H54 (cell line): ENCODE measurements around the gene ENOX1.

ENCODE experiments used
- DNase-seq: peaks from one replicate; pipeline ENCODE4 v3.0.0; 2011; ENCODE audit warnings: low spot score, mixed read lengths; ENCODE audit not compliant: insufficient read length
- FAIRE-seq: peaks from 3 replicates; lab custom pipeline; 2011; peaks lifted over from hg19 to GRCh38; lab: Jason Lieb, UNC
- POLR2A ChIP-seq: IDR thresholded peaks from 2 replicates; pipeline ENCODE4 v1.6.1; 2011; ENCODE audit warnings: low read depth, mild to moderate bottlenecking, low read length

Gene ENOX1

DNA sequence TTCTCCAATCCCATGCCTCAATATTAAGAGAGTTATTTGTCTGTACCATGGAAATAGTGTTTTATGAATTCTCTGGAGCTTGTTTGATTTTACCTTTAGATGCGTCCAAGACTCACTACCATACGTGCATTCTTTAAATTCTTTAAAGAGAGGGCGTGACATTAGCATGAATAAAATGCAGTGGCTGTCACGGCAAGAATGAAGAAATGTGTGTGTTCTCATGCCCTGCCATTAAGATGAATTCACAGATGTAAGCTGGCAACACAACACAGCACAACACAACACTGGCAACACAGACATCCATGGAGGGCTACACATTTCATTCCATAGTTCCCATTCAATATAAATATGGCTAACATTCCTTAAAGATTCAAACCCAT lies 213.4 kb downstream of the ENOX1 start:
- no peak for FAIRE-seq
- TF ChIP-seq POLR2A = no peak
- no peak for DNase-seq

GRCh38 chr13:43572656-43573360 lies 214.0 kb downstream of the ENOX1 start:
- no peak for FAIRE-seq
- no peak for DNase-seq
- TF ChIP-seq POLR2A = no peak

DNA sequence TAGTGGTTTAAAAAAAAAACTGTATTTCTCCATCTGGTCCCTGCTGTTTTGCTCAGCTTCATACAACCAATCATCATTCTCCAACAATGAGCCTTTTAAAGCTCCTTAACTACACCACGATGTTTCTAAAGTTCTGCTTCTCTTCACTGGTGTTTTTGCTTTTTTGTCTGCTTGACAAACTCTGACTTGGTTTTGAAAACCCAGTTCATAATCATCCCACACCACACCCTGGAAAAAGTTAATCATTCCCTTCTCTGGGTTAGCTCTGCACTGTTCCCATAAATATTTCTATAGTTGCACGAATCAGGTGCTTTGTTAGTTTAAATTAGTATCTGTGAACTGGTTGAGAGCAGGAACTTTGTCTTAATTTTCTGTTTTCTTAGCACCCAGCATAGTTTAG lies 217.1 kb downstream of the ENOX1 start:
- DNase-seq = no peak
- no peak for FAIRE-seq

GRCh38 chr13:43567608-43568007 lies 219.2 kb downstream of the ENOX1 start:
- no peak for FAIRE-seq
- DNase-seq = no peak
- TF ChIP-seq POLR2A = no peak

More for the DNA sequence above, 217.1 kb downstream of the ENOX1 start:
- TF ChIP-seq POLR2A = no peak

- FAIRE-seq (no peak), DNase-seq (no peak)
- no peak for TF ChIP-seq POLR2A
These were observed 221.8 kb downstream of the ENOX1 start for GRCh38 chr13:43564952-43565351.

GRCh38 chr13:43561081-43561480 lies 225.7 kb downstream of the ENOX1 start:
- no peak for FAIRE-seq
- DNase-seq = no peak
- TF ChIP-seq POLR2A = no peak

GRCh38 chr13:43558939-43559338 lies 227.8 kb downstream of the ENOX1 start:
- no peak for TF ChIP-seq POLR2A
- DNase-seq (no peak), FAIRE-seq (no peak)

- FAIRE-seq (no peak), DNase-seq (no peak)
- no peak for TF ChIP-seq POLR2A
These were observed 228.4 kb downstream of the ENOX1 start for GRCh38 chr13:43558326-43558725.

GRCh38 chr13:43555667-43556066 lies 231.1 kb downstream of the ENOX1 start:
- no peak for TF ChIP-seq POLR2A
- no peak for DNase-seq

GRCh38 chr13:43551897-43552456 lies 234.8 kb downstream of the ENOX1 start:
- no peak for TF ChIP-seq POLR2A
- DNase-seq (no peak), FAIRE-seq (no peak)

More at GRCh38 chr13:43555667-43556066, 231.1 kb downstream of the ENOX1 start:
- no peak for FAIRE-seq

GRCh38 chr13:43546816-43547215 lies 240.0 kb downstream of the ENOX1 start:
- TF ChIP-seq POLR2A = no peak
- DNase-seq = no peak
- no peak for FAIRE-seq

- DNase-seq = no peak
- TF ChIP-seq POLR2A = no peak
- no peak for FAIRE-seq
These were observed 240.5 kb downstream of the ENOX1 start for GRCh38 chr13:43546251-43546650.

GRCh38 chr13:43545317-43545874 lies 241.4 kb downstream of the ENOX1 start:
- TF ChIP-seq POLR2A = no peak
- no peak for FAIRE-seq
- no peak for DNase-seq

GRCh38 chr13:43544631-43545030 lies 242.1 kb downstream of the ENOX1 start:
- no peak for TF ChIP-seq POLR2A
- FAIRE-seq = no peak

GRCh38 chr13:43544011-43544410 lies 242.8 kb downstream of the ENOX1 start:
- DNase-seq (no peak), FAIRE-seq (no peak)
- no peak for TF ChIP-seq POLR2A

More at GRCh38 chr13:43544631-43545030, 242.1 kb downstream of the ENOX1 start:
- no peak for DNase-seq
